Measurements from ENCODE around the gene PLK2. TPM values are rescaled to one million over a fixed set of nuclear protein-coding genes. Genes with fewer than 3 reads are reported as not detected.

The PLK2 gene
- total RNA-seq, 1 experiment from 2014 or later: 31.9 TPM

GRCh38 chr5:58501778-58502417 is 42.0 kb upstream of the PLK2 start:
- H3K9me3 Mint-ChIP-seq (ENCODE audit: unreplicated experiment): no peaks in the 10 kb centered on the region
- intact Hi-C loops (cut with micrococcal nuclease; ENCODE audit: unreplicated experiment): loop anchor here (5.0 kb wide), 1 partner anchor 80 kb away; the partner anchor contains the start of gene RAB3C
- no peaks in the 10 kb centered on the region for H3K36me3 Mint-ChIP-seq (ENCODE audit: insufficient read depth, unreplicated experiment)
- no peak overlapping the region for H3K4me3 Mint-ChIP-seq (ENCODE audit: unreplicated experiment)
- ChIA-PET CTCF (interaction anchor here (1.0 kb wide), 1 partner anchor 348 kb away, joined by 8 read pairs; no protein-coding TSS in a partner anchor), POLR2A (no interaction called here)
- no peak overlapping the region for H3K27ac Mint-ChIP-seq (ENCODE audit: unreplicated experiment)
- no peaks in the 10 kb centered on the region for H3K9me3 ChIP-seq
- BruUV-seq (replicated peaks): no TSS peak
- TF ChIP-seq CTCF (IDR thresholded peaks at IDR 0.05; ENCODE audit: insufficient read depth in 1 of 2, low read depth in 1 of 2, low read length in 1 of 2, severe bottlenecking in 1 of 2, unreplicated experiment in 1 of 2): peak; percentile 12 to 41
- no peak overlapping the region for H3K4me3 ChIP-seq (ENCODE audit: low read depth, low read length)
- peaks cover 41% of the 10 kb centered on the region for H3K4me1 Mint-ChIP-seq (ENCODE audit: low read depth, unreplicated experiment)
- peak in 1 of 2 experiments; percentile 16 for DNase-seq
- H3K4me1 ChIP-seq: peaks cover 26% of the 10 kb centered on the region
- H3K36me3 ChIP-seq (ENCODE audit: control insufficient read depth, insufficient read depth, low read length): no peaks in the 10 kb centered on the region
- no peaks in the 10 kb centered on the region for H3K27me3 ChIP-seq (replicated peaks; ENCODE audit: control insufficient read depth, insufficient read depth, low read length)
- H3K27me3 Mint-ChIP-seq (ENCODE audit: insufficient read depth, unreplicated experiment): no peaks in the 10 kb centered on the region

GRCh38 chr5:58499941-58500340 is 40.1 kb upstream of the PLK2 start:
- H3K4me3 Mint-ChIP-seq (ENCODE audit: unreplicated experiment): no peak overlapping the region
- peaks cover 26% of the 10 kb centered on the region for H3K4me1 ChIP-seq
- no peaks in the 10 kb centered on the region for H3K9me3 ChIP-seq
- H3K27me3 Mint-ChIP-seq (ENCODE audit: insufficient read depth, unreplicated experiment): no peaks in the 10 kb centered on the region
- no peaks in the 10 kb centered on the region for H3K36me3 Mint-ChIP-seq (ENCODE audit: insufficient read depth, unreplicated experiment)
- BruUV-seq (replicated peaks): no TSS peak
- H3K4me3 ChIP-seq (ENCODE audit: low read depth, low read length): no peak overlapping the region
- no peak for DNase-seq
- intact Hi-C loops (cut with micrococcal nuclease; ENCODE audit: unreplicated experiment): loop anchor here (5.0 kb wide), 3 partner anchors 67 to 312 kb away; partner anchors contain the start of gene RAB3C
- no peak for TF ChIP-seq CTCF (IDR thresholded peaks at IDR 0.05; ENCODE audit: insufficient read depth in 1 of 2, low read depth in 1 of 2, low read length in 1 of 2, severe bottlenecking in 1 of 2, unreplicated experiment in 1 of 2)
- H3K27ac Mint-ChIP-seq (ENCODE audit: unreplicated experiment): peak overlapping the region; percentile 7
- no peaks in the 10 kb centered on the region for H3K27me3 ChIP-seq (replicated peaks; ENCODE audit: control insufficient read depth, insufficient read depth, low read length)
- peaks cover 40% of the 10 kb centered on the region for H3K4me1 Mint-ChIP-seq (ENCODE audit: low read depth, unreplicated experiment)
- ChIA-PET CTCF (no interaction called here), POLR2A (no interaction called here)
- no peaks in the 10 kb centered on the region for H3K36me3 ChIP-seq (ENCODE audit: control insufficient read depth, insufficient read depth, low read length)
- no peaks in the 10 kb centered on the region for H3K9me3 Mint-ChIP-seq (ENCODE audit: unreplicated experiment)

- intact Hi-C loops (cut with micrococcal nuclease; ENCODE audit: unreplicated experiment): loop anchor here (5.0 kb wide), 2 partner anchors 68 to 313 kb away; no protein-coding TSS in a partner anchor
- no peak overlapping the region for H3K4me3 Mint-ChIP-seq (ENCODE audit: unreplicated experiment)
- peak overlapping the region; percentile 7 for H3K27ac Mint-ChIP-seq (ENCODE audit: unreplicated experiment)
- CTCF ChIA-PET: interaction anchor here (4.3 kb wide), 1 partner anchor 351 kb away, joined by 24 read pairs; no protein-coding TSS in a partner anchor
- no peak overlapping the region for H3K4me3 ChIP-seq (ENCODE audit: low read depth, low read length)
- H3K36me3 Mint-ChIP-seq (ENCODE audit: insufficient read depth, unreplicated experiment): no peaks in the 10 kb centered on the region
- H3K4me1 Mint-ChIP-seq (ENCODE audit: low read depth, unreplicated experiment): peaks cover 36% of the 10 kb centered on the region
- no TSS peak for BruUV-seq (replicated peaks)
- H3K9me3 Mint-ChIP-seq (ENCODE audit: unreplicated experiment): no peaks in the 10 kb centered on the region
- POLR2A ChIA-PET: no interaction called here
- no peaks in the 10 kb centered on the region for H3K9me3 ChIP-seq
- DNase-seq: no peak
- no peak for TF ChIP-seq CTCF (IDR thresholded peaks at IDR 0.05; ENCODE audit: insufficient read depth in 1 of 2, low read depth in 1 of 2, low read length in 1 of 2, severe bottlenecking in 1 of 2, unreplicated experiment in 1 of 2)
- H3K4me1 ChIP-seq: peaks cover 20% of the 10 kb centered on the region
- H3K27me3 Mint-ChIP-seq (ENCODE audit: insufficient read depth, unreplicated experiment): no peaks in the 10 kb centered on the region
- no peaks in the 10 kb centered on the region for H3K36me3 ChIP-seq (ENCODE audit: control insufficient read depth, insufficient read depth, low read length)
- no peaks in the 10 kb centered on the region for H3K27me3 ChIP-seq (replicated peaks; ENCODE audit: control insufficient read depth, insufficient read depth, low read length)
Measured at GRCh38 chr5:58499231-58499630, 39.3 kb upstream of the PLK2 start.

Measured in Caco-2 (cell line).